Caco-2 (cell line): ENCODE measurements around the gene SLC25A21. TPM values are rescaled to one million over a fixed set of nuclear protein-coding genes. Genes with fewer than 3 reads are reported as not detected.

Experiments used
- BruUV-seq: library from RNA; stranded (reverse); fragments of 400-500 nt; replicated peaks from 2 replicates; lab custom pipeline; 2021; lab: Mats Ljungman, UMichigan
- CTCF ChIA-PET: fragments of 300-600 bp; sonication (Branson Sonifier 250); formaldehyde crosslinking; loops from one replicate; lab custom pipeline; 2022; ENCODE audit warnings: antibody characterized with exemption; lab: Charles Lee
- POLR2A ChIA-PET: fragments of 300-600 bp; sonication (Branson Sonifier 250); formaldehyde crosslinking; loops from one replicate; lab custom pipeline; 2022; ENCODE audit warnings: antibody characterized with exemption; lab: Charles Lee
- DNase-seq, 2 experiments: peaks; one replicate each; pipeline versions ENCODE4 v3.0.0 to v3.0.0-alpha.2; 2020 to 2022
- H3K27me3 ChIP-seq: replicated peaks from 2 replicates; pipeline ENCODE4 v1.6.0; 2011; ENCODE audit warnings: low read length; ENCODE audit not compliant: control insufficient read depth, insufficient read depth
- H3K36me3 ChIP-seq: 2 replicates; pipeline ENCODE4 v1.5.1; 2011; ENCODE audit warnings: low read length; ENCODE audit not compliant: control insufficient read depth, insufficient read depth
- H3K4me1 ChIP-seq: fragments of 250-450 bp; sonication (Bioruptor Pico); 2 replicates; pipeline ENCODE4 v1.5.1; 2020; ENCODE audit warnings: mild to moderate bottlenecking
- H3K4me3 ChIP-seq: 2 replicates; pipeline ENCODE4 v1.5.1; 2011; ENCODE audit warnings: low read depth, mild to moderate bottlenecking, control low read depth, low read length
- H3K9me3 ChIP-seq: fragments of 250-450 bp; sonication (Bioruptor Pico); 2 replicates; pipeline ENCODE4 v1.5.1; 2020; ENCODE audit warnings: mild to moderate bottlenecking, moderate library complexity
- H3K27ac Mint-ChIP-seq: one replicate; pipeline ENCODE4 v1.8.0; 2022; ENCODE audit warnings: mixed read lengths; ENCODE audit not compliant: unreplicated experiment
- H3K27me3 Mint-ChIP-seq: one replicate; pipeline ENCODE4 v1.8.0; 2022; ENCODE audit warnings: mixed read lengths; ENCODE audit not compliant: insufficient read depth, unreplicated experiment
- H3K36me3 Mint-ChIP-seq: one replicate; pipeline ENCODE4 v1.8.0; 2022; ENCODE audit warnings: mild to moderate bottlenecking, mixed read lengths; ENCODE audit not compliant: insufficient read depth, unreplicated experiment
- H3K4me1 Mint-ChIP-seq: one replicate; pipeline ENCODE4 v1.8.0; 2022; ENCODE audit warnings: low read depth, mixed read lengths; ENCODE audit not compliant: unreplicated experiment
- H3K4me3 Mint-ChIP-seq: one replicate; pipeline ENCODE4 v1.8.0; 2022; ENCODE audit warnings: mild to moderate bottlenecking, moderate library complexity, mixed read lengths; ENCODE audit not compliant: unreplicated experiment
- H3K9me3 Mint-ChIP-seq: one replicate; pipeline ENCODE4 v1.8.0; 2022; ENCODE audit warnings: mixed read lengths; ENCODE audit not compliant: unreplicated experiment
- CTCF ChIP-seq, 2 experiments: fragments of 200-600 bp in 1 of 2; IDR thresholded peaks; 1 replicate in 1 of 2; 2 replicates in 1 of 2; pipeline versions ENCODE4 v1.5.1 to v1.8.0; 2011 to 2022; ENCODE audit warnings: antibody characterized with exemption in 1 of 2, control low read depth in 1 of 2, inconsistent platforms in 1 of 2, low read depth in 1 of 2, low read length in 1 of 2, mild to moderate bottlenecking in 1 of 2, moderate library complexity in 1 of 2; ENCODE audit not compliant: insufficient read depth in 1 of 2, severe bottlenecking in 1 of 2, unreplicated experiment in 1 of 2
- intact Hi-C: fragments of 100-400 bp; cut with micrococcal nuclease; formaldehyde crosslinking; loops from one replicate; pipeline ENCODE4 v1.10.0; 2022; ENCODE audit not compliant: unreplicated experiment
- total RNA-seq: library from RNA; stranded (reverse); gene quantifications from 2 replicates; pipeline ENCODE4 v1.2.3, GENCODE V29; 2022

The SLC25A21 gene
- total RNA-seq, 1 experiment from 2014 or later, result 3.2 TPM

- H3K9me3 Mint-ChIP-seq, result no peaks in the 10 kb centered on the region
- ChIA-PET CTCF (no interaction called here), POLR2A (no interaction called here)
- Histone ChIP-seq H3K9me3 (peaks cover 3% of the 10 kb centered on the region; the same call in 1 of the 2 replicates), H3K4me1 (no peaks in the 10 kb centered on the region; the same call in 1 of the 2 replicates), H3K4me3 (no peak overlapping the region), H3K27me3 (no peaks in the 10 kb centered on the region), H3K36me3 (no peaks in the 10 kb centered on the region)
- no peak overlapping the region for H3K4me3 Mint-ChIP-seq
- intact Hi-C loops, result no loop called here
- no peaks in the 10 kb centered on the region for H3K36me3 Mint-ChIP-seq
- H3K4me1 Mint-ChIP-seq, result peaks cover 18% of the 10 kb centered on the region
- no peak for DNase-seq
- H3K27ac Mint-ChIP-seq, result no peak overlapping the region
- TF ChIP-seq CTCF (IDR thresholded peaks at IDR 0.05; ENCODE audit: insufficient read depth in 1 of 2, low read depth in 1 of 2, low read length in 1 of 2, severe bottlenecking in 1 of 2, unreplicated experiment in 1 of 2), result no peak
- H3K27me3 Mint-ChIP-seq, result no peaks in the 10 kb centered on the region
- BruUV-seq, result no TSS peak
These were observed 204.4 kb downstream of the SLC25A21 start for GRCh38 chr14:36967892-36968555.

DNA sequence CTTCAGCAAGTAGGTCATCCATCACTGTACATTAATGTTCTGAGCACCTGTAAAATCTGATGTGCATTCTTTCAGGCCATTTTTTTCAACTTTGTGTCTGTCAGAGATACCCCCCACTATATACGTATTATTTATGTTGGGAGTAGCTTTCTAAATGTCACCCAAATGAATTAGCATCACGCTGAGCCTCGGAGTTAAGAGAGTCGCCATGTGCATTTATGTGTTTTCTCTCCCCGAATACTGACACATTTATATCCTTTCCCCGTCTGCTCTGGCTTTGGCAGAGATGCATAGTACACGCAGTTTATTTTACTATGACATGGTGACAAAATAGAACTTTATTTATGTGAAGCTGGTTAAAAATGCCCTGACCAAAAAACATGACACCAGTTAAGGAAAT is 216.4 kb downstream of the SLC25A21 start:
- BruUV-seq, result no TSS peak
- no peak for DNase-seq
- Mint-ChIP-seq H3K4me3 (no peak overlapping the region), H3K4me1 (peaks cover 40% of the 10 kb centered on the region), H3K9me3 (no peaks in the 10 kb centered on the region), H3K27ac (no peak overlapping the region), H3K27me3 (no peaks in the 10 kb centered on the region), H3K36me3 (peaks cover 5% of the 10 kb centered on the region)
- Histone ChIP-seq H3K4me1 (peaks cover 73% of the 10 kb centered on the region), H3K27me3 (no peaks in the 10 kb centered on the region), H3K4me3 (no peak overlapping the region), H3K36me3 (no peaks in the 10 kb centered on the region), H3K9me3 (no peaks in the 10 kb centered on the region)
- no peak for TF ChIP-seq CTCF (IDR thresholded peaks at IDR 0.05; ENCODE audit: insufficient read depth in 1 of 2, low read depth in 1 of 2, low read length in 1 of 2, severe bottlenecking in 1 of 2, unreplicated experiment in 1 of 2)
- POLR2A ChIA-PET, result no interaction called here
- intact Hi-C loops, result loop anchor here (10.0 kb wide), 1 partner anchor 279 kb away; no protein-coding TSS in a partner anchor
- CTCF ChIA-PET, result no interaction called here

DNA sequence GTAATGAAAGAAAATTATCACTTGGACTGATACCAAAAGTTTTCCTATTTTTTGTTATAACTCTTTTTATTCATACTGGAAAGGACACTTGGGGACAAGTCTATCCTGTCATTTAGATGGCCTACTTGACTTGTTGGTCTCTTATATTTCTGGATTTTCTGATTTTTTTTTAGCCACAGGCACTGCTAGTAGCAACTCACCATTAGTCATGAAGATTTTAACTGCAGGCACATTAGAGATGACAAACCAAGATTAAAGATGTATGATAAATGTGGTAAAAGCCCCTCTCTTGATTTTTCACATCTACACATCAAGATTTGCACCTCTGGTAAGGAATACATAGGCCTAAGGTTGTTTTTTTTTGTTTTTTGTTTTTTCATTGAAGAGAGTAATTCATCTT is 217.0 kb downstream of the SLC25A21 start:
- POLR2A ChIA-PET, result no interaction called here
- BruUV-seq, result no TSS peak
- Mint-ChIP-seq H3K27ac (no peak overlapping the region), H3K4me1 (peaks cover 35% of the 10 kb centered on the region), H3K9me3 (no peaks in the 10 kb centered on the region), H3K27me3 (no peaks in the 10 kb centered on the region), H3K36me3 (peaks cover 5% of the 10 kb centered on the region), H3K4me3 (no peak overlapping the region)
- Histone ChIP-seq H3K4me1 (peaks cover 70% of the 10 kb centered on the region), H3K9me3 (no peaks in the 10 kb centered on the region), H3K4me3 (no peak overlapping the region), H3K27me3 (no peaks in the 10 kb centered on the region), H3K36me3 (no peaks in the 10 kb centered on the region)
- intact Hi-C loops, result loop anchor here (10.0 kb wide), 1 partner anchor 279 kb away; no protein-coding TSS in a partner anchor
- CTCF ChIA-PET, result no interaction called here
- no peak for DNase-seq
- TF ChIP-seq CTCF (IDR thresholded peaks at IDR 0.05; ENCODE audit: insufficient read depth in 1 of 2, low read depth in 1 of 2, low read length in 1 of 2, severe bottlenecking in 1 of 2, unreplicated experiment in 1 of 2), result no peak
